Measurements from ENCODE around the gene CCR5AS.

The CCR5AS gene

DNA sequence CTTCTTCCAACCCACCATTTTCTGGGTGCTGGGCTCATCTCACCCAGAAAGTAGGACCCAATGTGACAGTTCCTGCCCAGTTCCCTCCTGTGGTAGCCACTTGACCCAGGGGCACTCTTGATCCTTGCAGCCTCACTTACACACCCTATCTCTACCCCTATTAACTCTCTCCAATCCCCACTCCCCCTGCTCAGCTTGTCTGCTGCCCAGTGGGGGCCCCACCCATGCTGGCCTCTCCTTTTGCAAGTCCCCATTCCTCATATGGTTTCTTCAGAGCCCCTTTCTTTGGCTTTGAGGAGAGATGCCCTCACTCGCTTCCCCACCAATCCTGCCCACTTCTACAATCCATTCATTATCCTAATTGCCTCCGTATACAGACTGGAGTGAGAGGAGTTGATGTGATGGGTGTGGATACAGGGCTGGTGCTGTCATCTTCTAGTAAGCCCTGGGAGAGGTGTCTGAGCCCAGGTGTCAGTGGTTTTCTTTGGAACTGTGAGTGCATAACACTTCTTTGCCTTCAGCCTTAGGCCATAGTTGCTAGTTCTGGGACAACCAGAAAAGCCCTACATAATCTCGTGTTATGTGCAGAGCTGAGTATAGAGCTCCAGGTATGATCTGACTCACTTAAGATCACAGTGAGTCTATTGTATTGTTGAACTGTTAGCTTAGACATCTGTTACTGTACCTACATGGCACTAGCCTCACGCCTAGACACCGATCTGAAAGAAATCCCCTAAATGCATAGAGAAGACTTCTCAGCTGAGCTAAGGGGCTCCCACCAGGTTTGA, 40.9 kb downstream of the CCR5AS start:
- no peak overlapping the region for H3K27ac ChIP-seq (ENCODE audit: insufficient read depth, low read length)

DNA sequence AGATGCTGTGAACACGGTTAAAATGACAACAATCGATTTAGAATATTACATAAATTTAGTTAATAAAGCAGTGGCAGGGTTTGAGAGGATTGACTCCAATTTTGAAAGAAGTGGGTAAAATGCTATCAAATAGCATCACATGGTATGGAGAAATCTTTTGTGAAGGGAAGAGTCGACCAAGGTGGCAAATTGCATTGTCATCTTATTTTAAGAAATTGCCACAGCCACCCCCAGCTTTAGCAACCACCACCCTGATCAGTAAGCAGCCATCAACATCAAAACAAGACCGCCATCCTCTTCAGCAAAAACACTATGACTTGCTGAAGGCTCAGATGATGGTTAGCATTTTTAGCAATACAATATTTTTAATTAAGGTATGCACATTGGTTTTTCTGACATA, 41.8 kb downstream of the CCR5AS start:
- TF ChIP-seq EZH2 (IDR thresholded peaks at IDR 0.05; ENCODE audit: low read length, missing control alignments) (no peak), CTCF (conservative IDR thresholded peaks at IDR 0.05 in 1 of 2, IDR thresholded peaks at IDR 0.05 in 1 of 2; ENCODE audit: low read depth in 1 of 2, low read length in 2 of 2) (no peak)
- H3K36me3 ChIP-seq (ENCODE audit: control insufficient read depth, insufficient read depth, low read length): no peaks in the 10 kb centered on the region
- no peak overlapping the region for H3K27ac ChIP-seq (ENCODE audit: insufficient read depth, low read length)
- H4K20me1 ChIP-seq (ENCODE audit: control insufficient read depth, extremely low read depth, insufficient read depth, low read length): no peaks in the 10 kb centered on the region
- H2AFZ ChIP-seq (ENCODE audit: low read length): no peak overlapping the region
- H3K4me2 ChIP-seq (ENCODE audit: extremely low read depth, insufficient read depth, low read length): no peak overlapping the region
- no peaks in the 10 kb centered on the region for H3K79me2 ChIP-seq (ENCODE audit: control insufficient read depth, insufficient read depth, low read length)
- no peaks in the 10 kb centered on the region for H3K4me1 ChIP-seq (ENCODE audit: control insufficient read depth, extremely low read depth, insufficient read depth, low read length)
- no peaks in the 10 kb centered on the region for H3K9me3 ChIP-seq (ENCODE audit: control insufficient read depth, insufficient read depth, low read depth, low read length)
- DNase-seq (ENCODE audit: low read depth in 2 of 2): no peak
- no peak overlapping the region for H3K4me3 ChIP-seq (replicated peaks in 1 of 4; ENCODE audit: control extremely low read depth in 1 of 4, insufficient read depth in 1 of 4, low read depth in 3 of 4, low read length in 4 of 4)
- no peak overlapping the region for H3K9ac ChIP-seq (ENCODE audit: insufficient read depth, low read length)
- peaks cover 4% of the 10 kb centered on the region for H3K27me3 ChIP-seq (ENCODE audit: control insufficient read depth, insufficient read depth, low read length)

More for the DNA sequence above, 40.9 kb downstream of the CCR5AS start:
- Histone ChIP-seq H3K9ac (ENCODE audit: insufficient read depth, low read length) (no peak overlapping the region), H2AFZ (ENCODE audit: low read length) (no peak overlapping the region), H4K20me1 (ENCODE audit: control insufficient read depth, extremely low read depth, insufficient read depth, low read length) (no peaks in the 10 kb centered on the region), H3K4me1 (ENCODE audit: control insufficient read depth, extremely low read depth, insufficient read depth, low read length) (no peaks in the 10 kb centered on the region), H3K36me3 (ENCODE audit: control insufficient read depth, insufficient read depth, low read length) (no peaks in the 10 kb centered on the region), H3K9me3 (ENCODE audit: control insufficient read depth, insufficient read depth, low read depth, low read length) (no peaks in the 10 kb centered on the region), H3K27me3 (ENCODE audit: control insufficient read depth, insufficient read depth, low read length) (peaks cover 4% of the 10 kb centered on the region), H3K4me3 (replicated peaks in 1 of 4; ENCODE audit: control extremely low read depth in 1 of 4, insufficient read depth in 1 of 4, low read depth in 3 of 4, low read length in 4 of 4) (no peak overlapping the region), H3K79me2 (ENCODE audit: control insufficient read depth, insufficient read depth, low read length) (no peaks in the 10 kb centered on the region), H3K4me2 (ENCODE audit: extremely low read depth, insufficient read depth, low read length) (no peak overlapping the region)
- no peak for DNase-seq (ENCODE audit: low read depth in 2 of 2)
- no peak for TF ChIP-seq CTCF (conservative IDR thresholded peaks at IDR 0.05 in 1 of 2, IDR thresholded peaks at IDR 0.05 in 1 of 2; ENCODE audit: low read depth in 1 of 2, low read length in 2 of 2)
- TF ChIP-seq EZH2 (IDR thresholded peaks at IDR 0.05; ENCODE audit: low read length, missing control alignments): no peak

DNA sequence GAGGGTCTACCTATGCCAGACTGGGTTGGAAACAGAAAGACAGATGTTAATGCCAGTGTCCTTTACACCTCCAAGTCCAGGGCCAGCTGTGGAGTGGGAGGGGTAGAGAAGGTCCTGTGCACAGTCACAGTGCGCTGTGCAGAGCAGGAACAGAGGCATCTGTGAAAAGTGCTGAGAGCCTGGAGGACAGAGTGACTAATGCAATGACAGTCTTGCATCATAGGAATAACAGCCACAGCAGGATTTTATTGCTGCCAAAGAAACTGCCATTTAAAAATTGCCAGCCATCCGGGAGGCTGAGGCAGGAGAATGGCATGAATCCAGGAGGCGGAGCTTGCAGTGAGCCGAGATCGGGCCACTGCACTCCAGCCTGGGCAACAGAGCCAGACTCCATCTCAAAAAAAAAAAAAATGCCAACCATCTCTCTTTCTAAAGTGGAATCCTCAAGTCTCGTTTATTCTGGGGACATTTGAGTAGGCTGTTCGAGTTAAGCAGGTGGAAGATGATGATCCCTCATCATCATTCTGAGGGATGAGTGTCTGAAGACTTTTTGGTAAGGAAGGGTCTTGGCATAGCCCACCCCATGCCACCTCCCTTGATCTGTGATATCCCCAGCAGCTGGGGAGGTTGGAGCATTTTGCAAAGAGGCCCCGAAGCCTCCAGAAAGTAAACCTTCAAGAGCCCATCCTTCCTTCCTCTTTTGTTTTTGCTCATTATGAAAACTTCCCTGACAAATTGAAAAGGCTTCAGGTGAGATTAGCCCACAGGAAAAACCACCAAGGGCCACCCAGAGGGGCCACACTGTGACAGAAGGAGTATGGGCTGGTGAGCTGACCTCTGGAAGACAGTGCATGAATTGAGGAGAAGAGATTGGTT, 45.2 kb downstream of the CCR5AS start:
- H3K36me3 ChIP-seq (ENCODE audit: control insufficient read depth, insufficient read depth, low read length): no peaks in the 10 kb centered on the region
- H3K79me2 ChIP-seq (ENCODE audit: control insufficient read depth, insufficient read depth, low read length): no peaks in the 10 kb centered on the region
- no peak overlapping the region for H3K27ac ChIP-seq (ENCODE audit: insufficient read depth, low read length)

More for the DNA sequence above, 45.2 kb downstream of the CCR5AS start:
- DNase-seq (ENCODE audit: low read depth in 2 of 2): no peak
- H2AFZ ChIP-seq (ENCODE audit: low read length): no peak overlapping the region
- H3K27me3 ChIP-seq (ENCODE audit: control insufficient read depth, insufficient read depth, low read length): peaks cover 6% of the 10 kb centered on the region
- H3K9me3 ChIP-seq (ENCODE audit: control insufficient read depth, insufficient read depth, low read depth, low read length): no peaks in the 10 kb centered on the region
- no peak overlapping the region for H3K9ac ChIP-seq (ENCODE audit: insufficient read depth, low read length)
- no peaks in the 10 kb centered on the region for H4K20me1 ChIP-seq (ENCODE audit: control insufficient read depth, extremely low read depth, insufficient read depth, low read length)
- H3K4me2 ChIP-seq (ENCODE audit: extremely low read depth, insufficient read depth, low read length): no peak overlapping the region
- no peaks in the 10 kb centered on the region for H3K4me1 ChIP-seq (ENCODE audit: control insufficient read depth, extremely low read depth, insufficient read depth, low read length)
- no peak for TF ChIP-seq CTCF (conservative IDR thresholded peaks at IDR 0.05 in 1 of 2, IDR thresholded peaks at IDR 0.05 in 1 of 2; ENCODE audit: low read depth in 1 of 2, low read length in 2 of 2)
- TF ChIP-seq EZH2 (IDR thresholded peaks at IDR 0.05; ENCODE audit: low read length, missing control alignments): no peak
- no peak overlapping the region for H3K4me3 ChIP-seq (replicated peaks in 1 of 4; ENCODE audit: control extremely low read depth in 1 of 4, insufficient read depth in 1 of 4, low read depth in 3 of 4, low read length in 4 of 4)
